GM23338 (cell line): ENCODE data around the gene KLRF2. TPM values are rescaled to one million over a fixed set of nuclear protein-coding genes. Genes with fewer than 3 reads are reported as not detected.

Source experiments
- ATAC-seq: fragments of 200-7000 bp; cut with Tn5 transposase; 3 replicates; pipeline ENCODE4 v1.9.1; 2020
- DNase-seq: peaks from one replicate; pipeline ENCODE4 v3.0.0-alpha.2; 2015; ENCODE audit warnings: low spot score
- H2AFZ ChIP-seq: fragments of 200-600 bp; sonication (generic); 2 replicates; pipeline ENCODE4 v1.8.0; 2016; ENCODE audit warnings: antibody characterized with exemption, mild to moderate bottlenecking, moderate library complexity
- H3F3A ChIP-seq: fragments of 200-600 bp; sonication (generic); replicated peaks from 2 replicates; pipeline ENCODE4 v1.8.0; 2017; ENCODE audit warnings: antibody characterized with exemption, mixed run types, low read depth
- H3K27ac ChIP-seq: fragments of 200-600 bp; sonication (generic); 2 replicates; pipeline ENCODE4 v1.6.1; 2016; ENCODE audit warnings: low read depth
- H3K27me3 ChIP-seq: fragments of 200-600 bp; sonication (generic); 2 replicates; pipeline ENCODE4 v1.8.0; 2016; ENCODE audit warnings: mild to moderate bottlenecking, mixed run types, moderate library complexity; ENCODE audit not compliant: insufficient read depth
- H3K36me3 ChIP-seq: fragments of 200-600 bp; sonication (generic); 2 replicates; pipeline ENCODE4 v1.8.0; 2016; ENCODE audit warnings: mild to moderate bottlenecking; ENCODE audit not compliant: insufficient read depth
- H3K4me1 ChIP-seq: fragments of 200-600 bp; sonication (generic); 2 replicates; pipeline ENCODE4 v1.8.0; 2016; ENCODE audit warnings: mild to moderate bottlenecking, moderate library complexity; ENCODE audit not compliant: insufficient read depth
- H3K4me2 ChIP-seq: fragments of 200-600 bp; sonication (generic); 2 replicates; pipeline ENCODE4 v1.7.1; 2017; ENCODE audit warnings: mixed run types
- H3K4me3 ChIP-seq: fragments of 200-600 bp; sonication (generic); 2 replicates; pipeline ENCODE4 v1.6.1; 2016; ENCODE audit warnings: mixed run types
- H3K79me2 ChIP-seq: fragments of 200-600 bp; sonication (generic); replicated peaks from 2 replicates; pipeline ENCODE4 v1.8.0; 2017; ENCODE audit warnings: mild to moderate bottlenecking; ENCODE audit not compliant: insufficient read depth
- H3K9me2 ChIP-seq: fragments of 200-600 bp; sonication (generic); 2 replicates; pipeline ENCODE4 v1.8.0; 2017; ENCODE audit not compliant: insufficient read depth
- H4K20me1 ChIP-seq: fragments of 200-600 bp; sonication (generic); replicated peaks from 2 replicates; pipeline ENCODE4 v1.8.0; 2017; ENCODE audit warnings: mild to moderate bottlenecking; ENCODE audit not compliant: insufficient read depth
- H3K27ac Mint-ChIP-seq: 2 replicates; pipeline ENCODE4 v1.8.0; 2020; ENCODE audit warnings: inconsistent platforms, mild to moderate bottlenecking, moderate library complexity, mixed read lengths
- H3K27me3 Mint-ChIP-seq: 3 replicates; pipeline ENCODE4 v1.8.0; 2022; ENCODE audit warnings: low read depth, mild to moderate bottlenecking, moderate library complexity, mixed read lengths, inconsistent platforms; ENCODE audit not compliant: insufficient read depth, poor library complexity
- H3K36me3 Mint-ChIP-seq: 3 replicates; pipeline ENCODE4 v1.8.0; 2021; ENCODE audit warnings: low read depth, mild to moderate bottlenecking, inconsistent platforms, moderate library complexity, mixed read lengths
- H3K4me1 Mint-ChIP-seq: 3 replicates; pipeline ENCODE4 v1.8.0; 2020; ENCODE audit warnings: mild to moderate bottlenecking, inconsistent platforms, mixed read lengths
- H3K4me3 Mint-ChIP-seq: 3 replicates; pipeline ENCODE4 v1.8.0; 2021; ENCODE audit warnings: moderate library complexity, mild to moderate bottlenecking, inconsistent platforms, mixed read lengths
- H3K9me3 Mint-ChIP-seq: 3 replicates; pipeline ENCODE4 v1.8.0; 2020; ENCODE audit warnings: moderate library complexity, mild to moderate bottlenecking, inconsistent platforms, mixed read lengths
- CREB1 ChIP-seq: fragments of 250-450 bp; sonication (Bioruptor Pico); IDR thresholded peaks from 2 replicates; pipeline ENCODE4 v1.5.0; 2020; ENCODE audit warnings: low read depth, mild to moderate bottlenecking, moderate library complexity
- EZH2 ChIP-seq: fragments of 200-600 bp; sonication (generic); IDR thresholded peaks from one replicate; pipeline ENCODE4 v1.8.0; 2017; ENCODE audit warnings: antibody characterized with exemption, mild to moderate bottlenecking, low read depth; ENCODE audit not compliant: unreplicated experiment
- EZH2phosphoT487 ChIP-seq: fragments of 200-600 bp; sonication (generic); IDR thresholded peaks from one replicate; pipeline ENCODE4 v1.8.1; 2018; ENCODE audit warnings: antibody characterized with exemption; ENCODE audit not compliant: unreplicated experiment
- JUNB ChIP-seq: IDR thresholded peaks from one replicate; pipeline ENCODE4 v1.6.1; 2016; ENCODE audit warnings: antibody characterized with exemption; ENCODE audit not compliant: unreplicated experiment
- NANOG ChIP-seq: IDR thresholded peaks from 2 replicates; pipeline ENCODE4 v1.6.1; 2016; ENCODE audit warnings: antibody characterized with exemption, borderline replicate concordance
- POLR2AphosphoS5 ChIP-seq: IDR thresholded peaks from 2 replicates; pipeline ENCODE4 v1.6.1; 2016; ENCODE audit warnings: antibody characterized with exemption, low read depth
- ZNF114 ChIP-seq: fragments of 250-450 bp; sonication (Bioruptor Pico); IDR thresholded peaks from 2 replicates; pipeline ENCODE4 v1.5.0; 2020; ENCODE audit warnings: mild to moderate bottlenecking, moderate library complexity
- ZNF331 ChIP-seq: fragments of 250-450 bp; sonication (Bioruptor Pico); IDR thresholded peaks from 2 replicates; pipeline ENCODE4 v1.5.0; 2020; ENCODE audit warnings: low read depth, mild to moderate bottlenecking, moderate library complexity
- polyA plus RNA-seq: library from polyadenylated mRNA; unstranded; fragments of >200 nt; fragmentation: Nextera tagmentation; extraction: Ambion mirVana; gene quantifications from 2 replicates; pipeline ENCODE4 v1.2.1, GENCODE V29; 2016
- total RNA-seq: library from RNA; depleted of rRNA; stranded (reverse); fragments of >200 nt; shearing (Covaris generic); gene quantifications from 2 replicates; pipeline ENCODE4 v1.2.3, GENCODE V29; 2014
- TF ChIP-seq, protein P1 (sequence below): IDR thresholded peaks from one replicate; pipeline ENCODE4 v1.6.1; 2018; ENCODE audit warnings: antibody characterized with exemption; ENCODE audit not compliant: unreplicated experiment
- TF ChIP-seq, protein P2 (sequence below): fragments of 250-450 bp; sonication (Bioruptor Pico); IDR thresholded peaks from 2 replicates; pipeline ENCODE4 v1.5.0; 2020; ENCODE audit warnings: mild to moderate bottlenecking, moderate library complexity

Gene KLRF2
- total and polyA plus RNA-seq, 2 experiments from 2014 or later, result not detected

DNA sequence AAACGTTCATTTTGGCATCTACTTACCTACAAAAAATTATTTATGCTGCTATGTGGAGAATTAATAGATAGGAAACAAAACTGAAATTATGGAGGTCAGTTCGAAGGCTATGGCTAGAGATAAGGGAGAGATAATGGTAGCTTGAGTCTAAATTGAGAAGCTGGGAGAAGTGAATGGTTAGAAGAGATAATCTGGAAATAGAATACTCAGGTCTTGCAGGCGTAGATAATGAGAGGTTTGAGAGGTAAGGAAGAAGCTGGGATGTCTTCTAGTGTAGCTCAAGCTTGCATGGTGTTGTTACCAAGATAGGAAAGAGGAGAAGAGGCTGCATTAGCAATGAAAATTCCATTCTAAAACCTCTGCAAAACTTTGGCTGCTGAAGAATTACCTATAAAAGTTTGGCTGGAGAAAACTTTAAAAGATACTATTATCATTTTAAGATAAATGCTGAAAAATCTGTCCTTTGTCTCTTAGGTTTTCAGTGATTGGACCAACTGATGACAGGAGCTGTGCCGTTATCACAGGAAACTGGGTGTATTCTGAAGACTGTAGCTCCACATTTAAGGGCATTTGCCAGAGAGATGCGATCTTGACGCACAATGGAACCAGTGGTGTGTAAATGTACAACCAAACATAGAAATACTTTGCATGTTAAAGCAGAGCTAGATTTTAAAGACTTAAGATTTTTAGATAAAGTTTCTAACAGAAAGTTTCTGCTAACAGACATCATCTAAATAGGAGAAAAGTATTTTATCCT is 14.1 kb downstream of the KLRF2 start:
- Histone ChIP-seq H3K9me2 (peaks cover 5% of the 10 kb centered on the region; the same call in 1 of the 2 replicates), H2AFZ (peak overlapping the region; percentile 80; the same call in 1 of the 2 replicates), H3K27ac (no peak overlapping the region), H3K36me3 (no peaks in the 10 kb centered on the region), H3K4me2 (no peak overlapping the region), H3K79me2 (no peaks in the 10 kb centered on the region), H3F3A (no peaks in the 10 kb centered on the region), H4K20me1 (no peaks in the 10 kb centered on the region), H3K27me3 (no peaks in the 10 kb centered on the region), H3K4me1 (no peaks in the 10 kb centered on the region; the same call in 1 of the 2 replicates), H3K4me3 (no peak overlapping the region)
- no peaks in the 10 kb centered on the region for H3K36me3 Mint-ChIP-seq
- H3K4me1 Mint-ChIP-seq, result peaks cover 7% of the 10 kb centered on the region
- H3K27me3 Mint-ChIP-seq, result peaks cover 1% of the 10 kb centered on the region
- ATAC-seq, result no peak
- TF ChIP-seq NANOG, result no peak
- no peak for TF ChIP-seq POLR2AphosphoS5
- TF ChIP-seq, protein P1, sequence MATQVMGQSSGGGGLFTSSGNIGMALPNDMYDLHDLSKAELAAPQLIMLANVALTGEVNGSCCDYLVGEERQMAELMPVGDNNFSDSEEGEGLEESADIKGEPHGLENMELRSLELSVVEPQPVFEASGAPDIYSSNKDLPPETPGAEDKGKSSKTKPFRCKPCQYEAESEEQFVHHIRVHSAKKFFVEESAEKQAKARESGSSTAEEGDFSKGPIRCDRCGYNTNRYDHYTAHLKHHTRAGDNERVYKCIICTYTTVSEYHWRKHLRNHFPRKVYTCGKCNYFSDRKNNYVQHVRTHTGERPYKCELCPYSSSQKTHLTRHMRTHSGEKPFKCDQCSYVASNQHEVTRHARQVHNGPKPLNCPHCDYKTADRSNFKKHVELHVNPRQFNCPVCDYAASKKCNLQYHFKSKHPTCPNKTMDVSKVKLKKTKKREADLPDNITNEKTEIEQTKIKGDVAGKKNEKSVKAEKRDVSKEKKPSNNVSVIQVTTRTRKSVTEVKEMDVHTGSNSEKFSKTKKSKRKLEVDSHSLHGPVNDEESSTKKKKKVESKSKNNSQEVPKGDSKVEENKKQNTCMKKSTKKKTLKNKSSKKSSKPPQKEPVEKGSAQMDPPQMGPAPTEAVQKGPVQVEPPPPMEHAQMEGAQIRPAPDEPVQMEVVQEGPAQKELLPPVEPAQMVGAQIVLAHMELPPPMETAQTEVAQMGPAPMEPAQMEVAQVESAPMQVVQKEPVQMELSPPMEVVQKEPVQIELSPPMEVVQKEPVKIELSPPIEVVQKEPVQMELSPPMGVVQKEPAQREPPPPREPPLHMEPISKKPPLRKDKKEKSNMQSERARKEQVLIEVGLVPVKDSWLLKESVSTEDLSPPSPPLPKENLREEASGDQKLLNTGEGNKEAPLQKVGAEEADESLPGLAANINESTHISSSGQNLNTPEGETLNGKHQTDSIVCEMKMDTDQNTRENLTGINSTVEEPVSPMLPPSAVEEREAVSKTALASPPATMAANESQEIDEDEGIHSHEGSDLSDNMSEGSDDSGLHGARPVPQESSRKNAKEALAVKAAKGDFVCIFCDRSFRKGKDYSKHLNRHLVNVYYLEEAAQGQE, result no peak
- TF ChIP-seq JUNB, result no peak
- TF ChIP-seq EZH2, result no peak
- TF ChIP-seq EZH2phosphoT487, result no peak
- TF ChIP-seq CREB1 (CRISPR knock-in tag), result no peak
- no peak for TF ChIP-seq ZNF114 (CRISPR knock-in tag)
- TF ChIP-seq, protein P2, sequence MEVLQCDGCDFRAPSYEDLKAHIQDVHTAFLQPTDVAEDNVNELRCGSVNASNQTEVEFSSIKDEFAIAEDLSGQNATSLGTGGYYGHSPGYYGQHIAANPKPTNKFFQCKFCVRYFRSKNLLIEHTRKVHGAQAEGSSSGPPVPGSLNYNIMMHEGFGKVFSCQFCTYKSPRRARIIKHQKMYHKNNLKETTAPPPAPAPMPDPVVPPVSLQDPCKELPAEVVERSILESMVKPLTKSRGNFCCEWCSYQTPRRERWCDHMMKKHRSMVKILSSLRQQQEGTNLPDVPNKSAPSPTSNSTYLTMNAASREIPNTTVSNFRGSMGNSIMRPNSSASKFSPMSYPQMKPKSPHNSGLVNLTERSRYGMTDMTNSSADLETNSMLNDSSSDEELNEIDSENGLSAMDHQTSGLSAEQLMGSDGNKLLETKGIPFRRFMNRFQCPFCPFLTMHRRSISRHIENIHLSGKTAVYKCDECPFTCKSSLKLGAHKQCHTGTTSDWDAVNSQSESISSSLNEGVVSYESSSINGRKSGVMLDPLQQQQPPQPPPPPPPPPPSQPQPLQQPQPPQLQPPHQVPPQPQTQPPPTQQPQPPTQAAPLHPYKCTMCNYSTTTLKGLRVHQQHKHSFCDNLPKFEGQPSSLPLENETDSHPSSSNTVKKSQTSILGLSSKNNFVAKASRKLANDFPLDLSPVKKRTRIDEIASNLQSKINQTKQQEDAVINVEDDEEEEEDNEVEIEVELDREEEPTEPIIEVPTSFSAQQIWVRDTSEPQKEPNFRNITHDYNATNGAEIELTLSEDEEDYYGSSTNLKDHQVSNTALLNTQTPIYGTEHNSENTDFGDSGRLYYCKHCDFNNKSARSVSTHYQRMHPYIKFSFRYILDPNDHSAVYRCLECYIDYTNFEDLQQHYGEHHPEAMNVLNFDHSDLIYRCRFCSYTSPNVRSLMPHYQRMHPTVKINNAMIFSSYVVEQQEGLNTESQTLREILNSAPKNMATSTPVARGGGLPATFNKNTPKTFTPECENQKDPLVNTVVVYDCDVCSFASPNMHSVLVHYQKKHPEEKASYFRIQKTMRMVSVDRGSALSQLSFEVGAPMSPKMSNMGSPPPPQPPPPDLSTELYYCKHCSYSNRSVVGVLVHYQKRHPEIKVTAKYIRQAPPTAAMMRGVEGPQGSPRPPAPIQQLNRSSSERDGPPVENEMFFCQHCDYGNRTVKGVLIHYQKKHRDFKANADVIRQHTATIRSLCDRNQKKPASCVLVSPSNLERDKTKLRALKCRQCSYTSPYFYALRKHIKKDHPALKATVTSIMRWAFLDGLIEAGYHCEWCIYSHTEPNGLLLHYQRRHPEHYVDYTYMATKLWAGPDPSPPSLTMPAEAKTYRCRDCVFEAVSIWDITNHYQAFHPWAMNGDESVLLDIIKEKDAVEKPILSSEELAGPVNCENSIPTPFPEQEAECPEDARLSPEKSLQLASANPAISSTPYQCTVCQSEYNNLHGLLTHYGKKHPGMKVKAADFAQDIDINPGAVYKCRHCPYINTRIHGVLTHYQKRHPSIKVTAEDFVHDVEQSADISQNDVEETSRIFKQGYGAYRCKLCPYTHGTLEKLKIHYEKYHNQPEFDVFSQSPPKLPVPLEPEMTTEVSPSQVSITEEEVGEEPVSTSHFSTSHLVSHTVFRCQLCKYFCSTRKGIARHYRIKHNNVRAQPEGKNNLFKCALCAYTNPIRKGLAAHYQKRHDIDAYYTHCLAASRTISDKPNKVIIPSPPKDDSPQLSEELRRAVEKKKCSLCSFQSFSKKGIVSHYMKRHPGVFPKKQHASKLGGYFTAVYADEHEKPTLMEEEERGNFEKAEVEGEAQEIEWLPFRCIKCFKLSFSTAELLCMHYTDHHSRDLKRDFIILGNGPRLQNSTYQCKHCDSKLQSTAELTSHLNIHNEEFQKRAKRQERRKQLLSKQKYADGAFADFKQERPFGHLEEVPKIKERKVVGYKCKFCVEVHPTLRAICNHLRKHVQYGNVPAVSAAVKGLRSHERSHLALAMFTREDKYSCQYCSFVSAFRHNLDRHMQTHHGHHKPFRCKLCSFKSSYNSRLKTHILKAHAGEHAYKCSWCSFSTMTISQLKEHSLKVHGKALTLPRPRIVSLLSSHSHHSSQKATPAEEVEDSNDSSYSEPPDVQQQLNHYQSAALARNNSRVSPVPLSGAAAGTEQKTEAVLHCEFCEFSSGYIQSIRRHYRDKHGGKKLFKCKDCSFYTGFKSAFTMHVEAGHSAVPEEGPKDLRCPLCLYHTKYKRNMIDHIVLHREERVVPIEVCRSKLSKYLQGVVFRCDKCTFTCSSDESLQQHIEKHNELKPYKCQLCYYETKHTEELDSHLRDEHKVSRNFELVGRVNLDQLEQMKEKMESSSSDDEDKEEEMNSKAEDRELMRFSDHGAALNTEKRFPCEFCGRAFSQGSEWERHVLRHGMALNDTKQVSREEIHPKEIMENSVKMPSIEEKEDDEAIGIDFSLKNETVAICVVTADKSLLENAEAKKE (CRISPR knock-in tag), result no peak
- no peak for TF ChIP-seq ZNF331 (CRISPR knock-in tag)
- no peak overlapping the region for H3K27ac Mint-ChIP-seq
- H3K4me3 Mint-ChIP-seq, result no peak overlapping the region
- DNase-seq, result no peak
- no peaks in the 10 kb centered on the region for H3K9me3 Mint-ChIP-seq
